Hepatocyte (in vitro differentiated cells): ENCODE measurements around the gene FLT4. TPM values are rescaled to one million over a fixed set of nuclear protein-coding genes. Genes with fewer than 3 reads are reported as not detected.

Experiments
- DNase-seq: peaks from one replicate; pipeline ENCODE4 v3.0.0-alpha.2; 2016; ENCODE audit warnings: low spot score
- H2AFZ ChIP-seq: fragments of 200-600 bp; sonication (generic); 2 replicates; pipeline ENCODE4 v1.6.0; 2016; ENCODE audit warnings: antibody characterized with exemption, mild to moderate bottlenecking
- H3K27ac ChIP-seq: fragments of 200-600 bp; sonication (generic); 2 replicates; pipeline ENCODE4 v1.5.1; 2016; ENCODE audit warnings: mild to moderate bottlenecking
- H3K27me3 ChIP-seq: fragments of 200-600 bp; sonication (generic); 2 replicates; pipeline ENCODE4 v1.6.1; 2016
- H3K36me3 ChIP-seq: fragments of 200-600 bp; sonication (generic); replicated peaks from 2 replicates; pipeline ENCODE4 v1.5.1; 2016; ENCODE audit warnings: low read depth; ENCODE audit not compliant: insufficient read depth
- H3K4me1 ChIP-seq: fragments of 200-600 bp; sonication (generic); 2 replicates; pipeline ENCODE4 v1.5.1; 2016; ENCODE audit warnings: mild to moderate bottlenecking, moderate library complexity; ENCODE audit not compliant: insufficient read depth
- H3K4me2 ChIP-seq: fragments of 200-600 bp; sonication (generic); 2 replicates; pipeline ENCODE4 v1.6.0; 2016
- H3K4me3 ChIP-seq: fragments of 200-600 bp; sonication (generic); 2 replicates; pipeline ENCODE4 v1.5.1; 2016; ENCODE audit warnings: mild to moderate bottlenecking
- H3K79me2 ChIP-seq: fragments of 200-600 bp; sonication (generic); 2 replicates; pipeline ENCODE4 v1.6.0; 2017; ENCODE audit warnings: mild to moderate bottlenecking
- H3K9me2 ChIP-seq: fragments of 200-600 bp; sonication (generic); replicated peaks from 2 replicates; pipeline ENCODE4 v1.6.0; 2017; ENCODE audit warnings: mild to moderate bottlenecking; ENCODE audit not compliant: insufficient read depth
- H3K9me3 ChIP-seq: fragments of 200-600 bp; sonication (generic); 2 replicates; pipeline ENCODE4 v1.5.1; 2016; ENCODE audit warnings: low read depth, mild to moderate bottlenecking
- H4K20me1 ChIP-seq: fragments of 200-600 bp; sonication (generic); 2 replicates; pipeline ENCODE4 v1.6.0; 2016; ENCODE audit warnings: mild to moderate bottlenecking; ENCODE audit not compliant: insufficient read depth, poor library complexity, severe bottlenecking
- CTCF ChIP-seq: fragments of 200-600 bp; sonication (generic); IDR thresholded peaks from 2 replicates; pipeline ENCODE4 v1.5.1; 2016; ENCODE audit warnings: antibody characterized with exemption, mild to moderate bottlenecking; ENCODE audit not compliant: poor library complexity
- EZH2 ChIP-seq: fragments of 200-600 bp; sonication (generic); IDR thresholded peaks from 2 replicates; pipeline ENCODE4 v1.6.1; 2016; ENCODE audit warnings: antibody characterized with exemption, mild to moderate bottlenecking, borderline replicate concordance
- EZH2phosphoT487 ChIP-seq: fragments of 200-600 bp; sonication (generic); IDR thresholded peaks from one replicate; pipeline ENCODE4 v1.6.1; 2018; ENCODE audit warnings: antibody characterized with exemption, mild to moderate bottlenecking, low read depth, moderate library complexity; ENCODE audit not compliant: unreplicated experiment, severe bottlenecking
- WGBS: methylation state at CpG from one replicate; pipeline ENCODE4 v1.1.6; 2016; ENCODE audit warnings: low lambda C conversion rate; ENCODE audit errors: missing lambda C conversion rate; 5-methylcytosine and 5-hydroxymethylcytosine counted together
- polyA plus RNA-seq: library from polyadenylated mRNA; unstranded; fragments of >200 nt; fragmentation: Nextera tagmentation; extraction: Ambion mirVana; gene quantifications from 2 replicates; pipeline ENCODE4 v1.2.1, GENCODE V29; 2016
- total RNA-seq: library from RNA; depleted of rRNA; stranded (reverse); fragments of >200 nt; gene quantifications from 2 replicates; pipeline ENCODE4 v1.2.3, GENCODE V29; 2014

FLT4 gene
- total and polyA plus RNA-seq, 2 experiments from 2014 or later, result 0.83 to 0.90 TPM

- H3K9me2 ChIP-seq, result no peaks in the 10 kb centered on the region
- TF ChIP-seq CTCF (no peak), EZH2 (no peak), EZH2phosphoT487 (no peak)
- no peaks in the 10 kb centered on the region for H3K79me2 ChIP-seq
- H3K4me3 ChIP-seq, result no peak overlapping the region
- H4K20me1 ChIP-seq, result no peaks in the 10 kb centered on the region
- H2AFZ ChIP-seq, result no peak overlapping the region
- DNase-seq, result no peak
- H3K27ac ChIP-seq, result no peak overlapping the region
- H3K4me1 ChIP-seq, result no peaks in the 10 kb centered on the region
- H3K9me3 ChIP-seq, result no peaks in the 10 kb centered on the region
- H3K27me3 ChIP-seq, result no peaks in the 10 kb centered on the region
- 83% methylated on average over 18 of the region's 20 CpGs for WGBS
- H3K4me2 ChIP-seq, result no peak overlapping the region
- no peaks in the 10 kb centered on the region for H3K36me3 ChIP-seq
Measured at GRCh38 chr5:180637962-180638680, 11.3 kb downstream of the FLT4 start.

DNA sequence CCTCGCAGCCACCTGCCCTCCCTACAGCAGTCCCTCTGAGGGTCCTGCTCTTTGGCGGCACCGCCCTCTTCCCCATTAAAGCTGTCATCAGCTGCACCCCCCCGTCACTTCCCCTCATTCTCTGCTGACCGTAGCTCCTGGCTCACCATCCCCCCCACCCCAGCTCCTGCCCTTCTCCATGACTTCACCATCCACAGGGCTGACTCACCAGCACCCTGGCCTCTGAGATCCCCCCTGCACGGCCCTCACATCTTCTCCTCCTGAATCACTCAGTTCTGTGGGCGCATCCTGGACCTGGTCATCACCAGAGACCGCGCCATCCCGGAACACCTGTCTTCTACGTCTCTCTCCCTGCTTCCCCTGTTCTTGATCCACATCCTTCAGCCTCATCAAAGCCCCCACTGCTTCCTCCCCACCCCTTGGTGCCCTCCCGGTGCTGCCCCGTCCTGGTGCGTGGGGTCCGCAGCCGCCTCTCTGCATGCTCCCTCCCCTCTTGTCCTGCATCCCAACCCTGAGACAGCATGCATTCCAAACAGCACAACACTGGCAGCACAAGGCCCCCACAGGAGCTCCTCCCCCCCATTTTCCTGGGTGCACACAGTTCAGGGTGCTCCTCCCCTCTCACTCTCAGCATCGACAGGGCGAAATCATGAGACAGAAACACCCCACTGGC is 12.9 kb downstream of the FLT4 start:
- no peak overlapping the region for H2AFZ ChIP-seq
- H3K4me2 ChIP-seq, result no peak overlapping the region
- no peaks in the 10 kb centered on the region for H3K9me3 ChIP-seq
- DNase-seq, result no peak
- no peaks in the 10 kb centered on the region for H3K9me2 ChIP-seq
- H3K27me3 ChIP-seq, result no peaks in the 10 kb centered on the region
- 78% methylated on average over 13 of the region's 18 CpGs for WGBS
- TF ChIP-seq EZH2, result no peak
- TF ChIP-seq EZH2phosphoT487, result no peak
- no peak for TF ChIP-seq CTCF
- no peaks in the 10 kb centered on the region for H3K36me3 ChIP-seq
- no peaks in the 10 kb centered on the region for H3K4me1 ChIP-seq
- no peaks in the 10 kb centered on the region for H4K20me1 ChIP-seq
- H3K79me2 ChIP-seq, result no peaks in the 10 kb centered on the region
- H3K27ac ChIP-seq, result no peak overlapping the region
- H3K4me3 ChIP-seq, result no peak overlapping the region

- Histone ChIP-seq H3K9me2 (no peaks in the 10 kb centered on the region), H3K27me3 (no peaks in the 10 kb centered on the region), H3K4me1 (no peaks in the 10 kb centered on the region), H3K79me2 (no peaks in the 10 kb centered on the region), H2AFZ (no peak overlapping the region), H4K20me1 (no peaks in the 10 kb centered on the region), H3K4me3 (no peak overlapping the region), H3K4me2 (no peak overlapping the region), H3K27ac (no peak overlapping the region), H3K9me3 (no peaks in the 10 kb centered on the region), H3K36me3 (no peaks in the 10 kb centered on the region)
- 92% methylated on average over 8 of the region's 8 CpGs for WGBS
- DNase-seq, result no peak
- TF ChIP-seq EZH2 (no peak), CTCF (no peak), EZH2phosphoT487 (no peak)
Measured at GRCh38 chr5:180636016-180636402, 13.4 kb downstream of the FLT4 start.
